Measurements from ENCODE around the gene ERICH6B. TPM values are rescaled to one million over a fixed set of nuclear protein-coding genes. Genes with fewer than 3 reads are reported as not detected.

Gene ERICH6B
- total and polyA plus RNA-seq, 7 experiments from 2014 or later = not detected

DNA sequence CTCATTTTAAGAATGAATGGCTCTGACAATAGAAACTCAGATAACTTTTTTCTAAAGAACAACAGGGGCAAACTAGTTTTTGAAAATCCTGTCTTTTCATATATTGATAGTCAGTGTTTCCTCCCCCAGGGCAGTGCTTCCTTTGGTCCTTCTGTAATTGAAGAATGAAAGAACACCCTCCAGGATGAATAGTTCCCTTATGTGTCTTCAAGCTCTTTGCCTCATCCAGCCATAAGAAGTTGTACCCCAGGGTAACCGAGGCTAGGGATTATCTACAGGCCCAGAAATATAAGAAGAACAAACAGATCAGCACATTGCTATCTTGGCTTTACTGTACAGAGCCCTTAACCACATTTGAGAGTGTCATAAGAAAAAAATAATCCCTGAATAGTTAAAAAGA, 12.1 kb upstream of the ERICH6B start:
- no peaks in the 10 kb centered on the region for H3K4me1 Mint-ChIP-seq
- H3K9me3 Mint-ChIP-seq = peaks cover 0 to 2% (median 0%) of the 10 kb centered on the region in 11 donors
- peaks cover 4 to 24% (median 20%) of the 10 kb centered on the region in 5 donors for H3K27me3 Mint-ChIP-seq
- Histone ChIP-seq H3K4me1 (ENCODE audit: control insufficient read depth in 2 of 2, insufficient read depth in 2 of 2, low read length in 2 of 2) (no peaks in the 10 kb centered on the region), H3K27ac (ENCODE audit: low read depth, low read length) (no peak overlapping the region), H3K9me3 (ENCODE audit: control insufficient read depth in 2 of 3, low read length in 3 of 3) (no peaks in the 10 kb centered on the region), H3K36me3 (ENCODE audit: control insufficient read depth in 2 of 3, insufficient read depth in 3 of 3, low read length in 3 of 3) (no peaks in the 10 kb centered on the region), H3K4me3 (ENCODE audit: low read length) (no peak overlapping the region), H3K27me3 (ENCODE audit: control insufficient read depth in 2 of 2, insufficient read depth in 2 of 2, low read length in 2 of 2) (no peaks in the 10 kb centered on the region)
- H3K36me3 Mint-ChIP-seq = no peaks in the 10 kb centered on the region
- no peak overlapping the region for H3K27ac Mint-ChIP-seq
- ChIA-PET POLR2A (no interaction called here), CTCF (interaction anchor here (0.6 to 0.7 kb wide), 2 partner anchors 13 to 1089 kb away, joined by 3 to 4 read pairs; no protein-coding TSS in a partner anchor)
- DNase-seq (no peak), ATAC-seq (no peak)
- no peak overlapping the region for H3K4me3 Mint-ChIP-seq
- intact Hi-C loops (cut with micrococcal nuclease) = no loop called here

GRCh38 chr13:45626731-45627374, 11.3 kb upstream of the ERICH6B start:
- Mint-ChIP-seq H3K27me3 (peaks cover 4 to 20% (median 15%) of the 10 kb centered on the region in 5 donors), H3K4me3 (no peak overlapping the region), H3K36me3 (no peaks in the 10 kb centered on the region), H3K9me3 (peaks cover 0 to 2% (median 0%) of the 10 kb centered on the region in 11 donors), H3K27ac (no peak overlapping the region), H3K4me1 (no peaks in the 10 kb centered on the region)
- no peaks in the 10 kb centered on the region for H3K4me1 ChIP-seq (ENCODE audit: control insufficient read depth in 2 of 2, insufficient read depth in 2 of 2, low read length in 2 of 2)
- intact Hi-C loops (cut with micrococcal nuclease) = no loop called here
- no peaks in the 10 kb centered on the region for H3K27me3 ChIP-seq (ENCODE audit: control insufficient read depth in 2 of 2, insufficient read depth in 2 of 2, low read length in 2 of 2)
- H3K9me3 ChIP-seq (ENCODE audit: control insufficient read depth in 2 of 3, low read length in 3 of 3) = no peaks in the 10 kb centered on the region
- ATAC-seq (no peak), DNase-seq (no peak)
- ChIA-PET POLR2A (no interaction called here), CTCF (interaction anchor here (0.6 kb wide), 1 partner anchor 1090 kb away, joined by 4 read pairs; no protein-coding TSS in a partner anchor)
- no peak overlapping the region for H3K27ac ChIP-seq (ENCODE audit: low read depth, low read length)
- no peaks in the 10 kb centered on the region for H3K36me3 ChIP-seq (ENCODE audit: control insufficient read depth in 2 of 3, insufficient read depth in 3 of 3, low read length in 3 of 3)
- H3K4me3 ChIP-seq (ENCODE audit: low read length) = no peak overlapping the region

GRCh38 chr13:45623516-45624090, 8.1 kb upstream of the ERICH6B start:
- ChIA-PET CTCF (interaction anchor here (0.6 to 1.6 kb wide), 9 partner anchors 8 to 503 kb away, joined by 3 to 7 read pairs (median 3); no protein-coding TSS in a partner anchor), POLR2A (interaction anchor here (0.9 kb wide), 1 partner anchor 695 kb away, joined by 3 read pairs; no protein-coding TSS in a partner anchor)
- peaks cover 0 to 12% (median 0%) of the 10 kb centered on the region in 11 donors for H3K9me3 Mint-ChIP-seq
- peaks cover 0 to 4% (median 0%) of the 10 kb centered on the region in 5 donors for H3K36me3 Mint-ChIP-seq
- no peak for ATAC-seq
- Histone ChIP-seq H3K36me3 (ENCODE audit: control insufficient read depth in 2 of 3, insufficient read depth in 3 of 3, low read length in 3 of 3) (no peaks in the 10 kb centered on the region), H3K4me1 (ENCODE audit: control insufficient read depth in 2 of 2, insufficient read depth in 2 of 2, low read length in 2 of 2) (no peaks in the 10 kb centered on the region), H3K27me3 (ENCODE audit: control insufficient read depth in 2 of 2, insufficient read depth in 2 of 2, low read length in 2 of 2) (no peaks in the 10 kb centered on the region), H3K27ac (ENCODE audit: low read depth, low read length) (no peak overlapping the region), H3K4me3 (ENCODE audit: low read length) (no peak overlapping the region), H3K9me3 (ENCODE audit: control insufficient read depth in 2 of 3, low read length in 3 of 3) (no peaks in the 10 kb centered on the region)
- H3K4me3 Mint-ChIP-seq = no peak overlapping the region
- peak in 4 of 9 donors; percentile 9 to 38 (median 20) for DNase-seq
- intact Hi-C loops (cut with micrococcal nuclease) = loop anchor here (1.0 to 2.0 kb wide), 6 partner anchors 60 to 698 kb away; no protein-coding TSS in a partner anchor
- H3K4me1 Mint-ChIP-seq = peaks cover 0 to 1% (median 0%) of the 10 kb centered on the region in 7 donors
- H3K27me3 Mint-ChIP-seq = peaks cover 27 to 49% (median 38%) of the 10 kb centered on the region in 5 donors
- no peak overlapping the region for H3K27ac Mint-ChIP-seq

- peaks cover 0 to 1% (median 0%) of the 10 kb centered on the region in 7 donors for H3K4me1 Mint-ChIP-seq
- CTCF ChIA-PET = interaction anchor here (0.6 kb wide), 1 partner anchor 512 kb away, joined by 3 read pairs; no protein-coding TSS in a partner anchor
- intact Hi-C loops (cut with micrococcal nuclease) = loop anchor here in 1 of 2 donors (2.0 kb wide), 1 partner anchor 257 kb away; no protein-coding TSS in a partner anchor
- peak in 2 of 9 donors; percentile 8 to 22 for DNase-seq
- Histone ChIP-seq H3K27me3 (ENCODE audit: control insufficient read depth in 2 of 2, insufficient read depth in 2 of 2, low read length in 2 of 2) (no peaks in the 10 kb centered on the region), H3K27ac (ENCODE audit: low read depth, low read length) (no peak overlapping the region), H3K4me3 (ENCODE audit: low read length) (no peak overlapping the region), H3K4me1 (ENCODE audit: control insufficient read depth in 2 of 2, insufficient read depth in 2 of 2, low read length in 2 of 2) (no peaks in the 10 kb centered on the region), H3K36me3 (ENCODE audit: control insufficient read depth in 2 of 3, insufficient read depth in 3 of 3, low read length in 3 of 3) (no peaks in the 10 kb centered on the region), H3K9me3 (ENCODE audit: control insufficient read depth in 2 of 3, low read length in 3 of 3) (no peaks in the 10 kb centered on the region)
- ATAC-seq = no peak
- H3K9me3 Mint-ChIP-seq = peaks cover 0 to 15% (median under 1%) of the 10 kb centered on the region in 11 donors
- peaks cover 32 to 65% (median 55%) of the 10 kb centered on the region in 5 donors for H3K27me3 Mint-ChIP-seq
- peaks cover 0 to 4% (median 0%) of the 10 kb centered on the region in 5 donors for H3K36me3 Mint-ChIP-seq
- no peak overlapping the region for H3K4me3 Mint-ChIP-seq
- POLR2A ChIA-PET = no interaction called here
- no peak overlapping the region for H3K27ac Mint-ChIP-seq
Measured at GRCh38 chr13:45621950-45622349, 6.4 kb upstream of the ERICH6B start.

GRCh38 chr13:45607931-45608330, 7.6 kb downstream of the ERICH6B start:
- ChIA-PET POLR2A (no interaction called here), CTCF (no interaction called here)
- H3K4me3 ChIP-seq (ENCODE audit: low read length) = no peak overlapping the region
- H3K27ac ChIP-seq (ENCODE audit: low read depth, low read length) = no peak overlapping the region
- Mint-ChIP-seq H3K27me3 (peaks cover 13 to 32% (median 24%) of the 10 kb centered on the region in 5 donors), H3K9me3 (no peaks in the 10 kb centered on the region), H3K4me3 (no peak overlapping the region), H3K27ac (no peak overlapping the region), H3K4me1 (no peaks in the 10 kb centered on the region), H3K36me3 (no peaks in the 10 kb centered on the region)
- intact Hi-C loops (cut with micrococcal nuclease) = no loop called here
- H3K27me3 ChIP-seq (ENCODE audit: control insufficient read depth in 2 of 2, insufficient read depth in 2 of 2, low read length in 2 of 2) = no peaks in the 10 kb centered on the region
- ATAC-seq (no peak), DNase-seq (no peak)
- no peaks in the 10 kb centered on the region for H3K4me1 ChIP-seq (ENCODE audit: control insufficient read depth in 2 of 2, insufficient read depth in 2 of 2, low read length in 2 of 2)
- H3K36me3 ChIP-seq (ENCODE audit: control insufficient read depth in 2 of 3, insufficient read depth in 3 of 3, low read length in 3 of 3) = no peaks in the 10 kb centered on the region
- H3K9me3 ChIP-seq (ENCODE audit: control insufficient read depth in 2 of 3, low read length in 3 of 3) = no peaks in the 10 kb centered on the region

DNA sequence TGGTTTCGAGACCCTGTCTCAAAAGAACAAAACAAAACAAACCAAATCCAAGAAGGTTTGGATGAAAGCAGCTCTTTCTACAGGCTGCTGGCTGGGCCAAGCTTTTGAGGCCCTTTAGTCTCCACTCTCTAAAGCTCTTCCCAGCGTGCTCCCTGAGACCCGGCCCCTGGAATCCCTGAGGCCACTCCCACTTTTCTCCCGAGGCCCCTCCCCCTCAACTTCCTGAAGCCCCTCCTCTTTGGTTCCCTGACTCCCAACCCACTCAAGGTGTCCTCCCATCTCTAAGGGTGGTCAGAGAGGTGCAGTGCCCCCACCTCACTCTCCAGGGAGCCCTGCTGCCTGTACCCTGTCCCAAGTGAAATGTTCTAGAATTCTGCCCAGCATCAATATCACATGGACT, 10.6 kb downstream of the ERICH6B start:
- H3K27ac ChIP-seq (ENCODE audit: low read depth, low read length) = no peak overlapping the region
- DNase-seq = no peak
- H3K9me3 ChIP-seq (ENCODE audit: control insufficient read depth in 2 of 3, low read length in 3 of 3) = no peaks in the 10 kb centered on the region
- H3K36me3 ChIP-seq (ENCODE audit: control insufficient read depth in 2 of 3, insufficient read depth in 3 of 3, low read length in 3 of 3) = no peaks in the 10 kb centered on the region
- H3K4me1 Mint-ChIP-seq = peaks cover 0 to 3% (median 0%) of the 10 kb centered on the region in 7 donors
- no peaks in the 10 kb centered on the region for H3K9me3 Mint-ChIP-seq
- no peak overlapping the region for H3K27ac Mint-ChIP-seq
- ChIA-PET POLR2A (no interaction called here), CTCF (no interaction called here)
- H3K4me1 ChIP-seq (ENCODE audit: control insufficient read depth in 2 of 2, insufficient read depth in 2 of 2, low read length in 2 of 2) = no peaks in the 10 kb centered on the region
- H3K27me3 ChIP-seq (ENCODE audit: control insufficient read depth in 2 of 2, insufficient read depth in 2 of 2, low read length in 2 of 2) = no peaks in the 10 kb centered on the region
- no peak for ATAC-seq
- intact Hi-C loops (cut with micrococcal nuclease) = no loop called here
- peaks cover 5 to 26% (median 12%) of the 10 kb centered on the region in 5 donors for H3K27me3 Mint-ChIP-seq
- no peak overlapping the region for H3K4me3 Mint-ChIP-seq
- H3K4me3 ChIP-seq (ENCODE audit: low read length) = no peak overlapping the region
- H3K36me3 Mint-ChIP-seq = no peaks in the 10 kb centered on the region
